K562 (cell line): ENCODE results near the gene CFAP92. TPM values are rescaled to one million over a fixed set of nuclear protein-coding genes. Genes with fewer than 3 reads are reported as not detected.

ENCODE experiments used
- ATAC-seq: fragments of 200-7000 bp; cut with Tn5 transposase; 3 replicates; pipeline ENCODE4 v1.9.1; 2020; ENCODE audit warnings: moderate library complexity
- BruUV-seq: library from RNA; stranded (reverse); fragments of 400-500 nt; replicated peaks from 2 replicates; lab custom pipeline; 2021; lab: Mats Ljungman, UMichigan
- CTCF ChIA-PET: fragments of 300-600 bp; formaldehyde crosslinking; extraction: SDS; loops from one replicate; lab custom pipeline; 2021; ENCODE audit warnings: low intra/inter-chr PET ratio; lab: Yijun Ruan, JAX
- POLR2A ChIA-PET: fragments of 300-600, 350-650 bp; sonication (Branson Sonifier 250); formaldehyde crosslinking; extraction: SDS; loops from one replicate; lab custom pipeline; 2021; ENCODE audit warnings: antibody characterized with exemption, inconsistent platforms; lab: Yijun Ruan, JAX
- DNase-seq, 4 experiments: peaks; one replicate each; pipeline versions ENCODE4 v3.0.0 to v3.0.0-alpha.2; 2011 to 2018; ENCODE audit warnings: low spot score in 3 of 4, mixed read lengths in 3 of 4; ENCODE audit errors: extremely low read depth in 1 of 4
- FAIRE-seq: peaks from 2 replicates; lab custom pipeline; 2011; peaks lifted over from hg19 to GRCh38; lab: Jason Lieb, UNC
- H2AFZ ChIP-seq: 2 replicates; pipeline ENCODE4 v1.6.0; 2011; ENCODE audit warnings: low read depth, low read length, control low read depth, inconsistent platforms
- H3K27ac ChIP-seq: fragments of 200-600 bp; 3 replicates; pipeline ENCODE4 v1.8.0; 2011; ENCODE audit warnings: low read depth, mild to moderate bottlenecking, control low read depth, inconsistent platforms, low read length, moderate library complexity, mixed read lengths; ENCODE audit errors: extremely low read depth
- H3K27me3 ChIP-seq, 2 experiments: fragments of 300-600 bp in 1 of 2; 2 replicates in 1 of 2; 3 replicates in 1 of 2; pipeline versions ENCODE4 v1.6.0 to v1.8.0; 2011; ENCODE audit warnings: inconsistent platforms in 2 of 2, low read length in 2 of 2, mild to moderate bottlenecking in 1 of 2, mixed read lengths in 1 of 2, moderate library complexity in 1 of 2; ENCODE audit not compliant: control insufficient read depth in 2 of 2, insufficient read depth in 2 of 2
- H3K36me3 ChIP-seq: fragments of 300-600 bp; 3 replicates; pipeline ENCODE4 v1.8.0; 2011; ENCODE audit warnings: mild to moderate bottlenecking, low read length, inconsistent platforms; ENCODE audit not compliant: control insufficient read depth, insufficient read depth
- H3K4me1 ChIP-seq, 2 experiments: fragments of 200-600 bp in 1 of 2; replicated peaks in 1 of 2; 2 replicates in 1 of 2; 3 replicates in 1 of 2; pipeline versions ENCODE4 v1.5.1 to v1.8.0; 2011; ENCODE audit warnings: inconsistent platforms in 2 of 2, low read length in 2 of 2, mild to moderate bottlenecking in 1 of 2, mixed read lengths in 1 of 2, moderate library complexity in 1 of 2; ENCODE audit not compliant: control insufficient read depth in 2 of 2, insufficient read depth in 2 of 2
- H3K4me2 ChIP-seq: 2 replicates; pipeline ENCODE4 v1.6.1; 2011; ENCODE audit warnings: low read length, control low read depth, inconsistent platforms, mixed read lengths; ENCODE audit not compliant: insufficient read depth
- H3K4me3 ChIP-seq: fragments of 200-600 bp; sonication (generic), shearing (Covaris generic); 2 replicates; pipeline ENCODE4 v1.5.1; 2016; ENCODE audit warnings: control low read depth, inconsistent platforms
- H3K79me2 ChIP-seq: fragments of 200-600 bp; 3 replicates; pipeline ENCODE4 v1.8.0; 2011; ENCODE audit warnings: low read length, inconsistent platforms; ENCODE audit not compliant: control insufficient read depth, insufficient read depth
- H3K9ac ChIP-seq, 2 experiments: 2 replicates each; pipeline versions ENCODE4 v1.6.0 to v1.6.1; 2011; ENCODE audit warnings: low read depth in 2 of 2, low read length in 2 of 2, control low read depth in 1 of 2, inconsistent platforms in 1 of 2, mild to moderate bottlenecking in 1 of 2, mixed read lengths in 1 of 2; ENCODE audit not compliant: insufficient read depth in 1 of 2
- H3K9me1 ChIP-seq: one replicate; pipeline ENCODE4 v1.6.0; 2011; ENCODE audit warnings: inconsistent platforms, mild to moderate bottlenecking, low read length, moderate library complexity; ENCODE audit not compliant: control insufficient read depth, insufficient read depth
- H3K9me3 ChIP-seq: replicated peaks from 2 replicates; pipeline ENCODE4 v1.5.1; 2011; ENCODE audit warnings: low read depth, low read length, inconsistent platforms; ENCODE audit not compliant: control insufficient read depth, insufficient read depth
- H4K20me1 ChIP-seq: replicated peaks from 2 replicates; pipeline ENCODE4 v1.6.1; 2011; ENCODE audit warnings: low read length, inconsistent platforms, mixed read lengths; ENCODE audit not compliant: control insufficient read depth, insufficient read depth
- BDP1 ChIP-seq: IDR thresholded peaks from 3 replicates; pipeline ENCODE4 v1.6.1; 2011; ENCODE audit not compliant: insufficient read length, insufficient read depth
- CCAR2 ChIP-seq: fragments of 200-400 bp; formaldehyde crosslinking; IDR thresholded peaks from 2 replicates; pipeline ENCODE4 v1.6.1; 2017; ENCODE audit warnings: mild to moderate bottlenecking, low read depth, low read length
- ILF3 ChIP-seq: fragments of 450-650 bp; IDR thresholded peaks from 2 replicates; pipeline ENCODE4 v1.6.1; 2018; ENCODE audit warnings: antibody characterized with exemption, mild to moderate bottlenecking, moderate library complexity, borderline replicate concordance
- JUN ChIP-seq, 2 experiments: sonication (generic) in 1 of 2; formaldehyde crosslinking in 1 of 2; IDR thresholded peaks; 2 replicates each; pipeline versions ENCODE4 v1.6.1 to v1.8.0; 2012 to 2022; ENCODE audit warnings: borderline replicate concordance in 2 of 2, mild to moderate bottlenecking in 2 of 2, improper control_type of control experiment in 1 of 2, low read depth in 1 of 2, low read length in 1 of 2, missing genetic modification reagents in 1 of 2
- NELFE ChIP-seq: IDR thresholded peaks from 2 replicates; pipeline ENCODE4 v1.6.1; 2011; ENCODE audit warnings: mild to moderate bottlenecking; ENCODE audit not compliant: insufficient read depth, insufficient read length
- PHTF2 ChIP-seq: fragments of 250-450 bp; sonication (Bioruptor Pico); IDR thresholded peaks from 2 replicates; pipeline ENCODE4 v1.5.0; 2021; ENCODE audit warnings: mild to moderate bottlenecking
- PML ChIP-seq: IDR thresholded peaks from 2 replicates; pipeline ENCODE4 v1.6.1; 2012; ENCODE audit warnings: low read length, inconsistent platforms
- RHOXF2B ChIP-seq: fragments of 250-450 bp; sonication (Bioruptor Pico); conservative IDR thresholded peaks from 2 replicates; pipeline ENCODE4 v1.5.1; 2021
- SUPT5H ChIP-seq: fragments of 450-650 bp; IDR thresholded peaks from 2 replicates; pipeline ENCODE4 v1.6.1; 2016
- ZBTB8A ChIP-seq: fragments of 450-650 bp; IDR thresholded peaks from 2 replicates; pipeline ENCODE4 v1.6.1; 2018; ENCODE audit warnings: mild to moderate bottlenecking, moderate library complexity; ENCODE audit not compliant: partially characterized antibody
- ZNF133 ChIP-seq: fragments of 250-450 bp; sonication (Bioruptor Pico); IDR thresholded peaks from 2 replicates; pipeline ENCODE4 v1.4.0; 2020; ENCODE audit warnings: mild to moderate bottlenecking
- ZNF165 ChIP-seq: fragments of 250-450 bp; sonication (Bioruptor Pico); IDR thresholded peaks from 2 replicates; pipeline ENCODE4 v1.4.0; 2020; ENCODE audit warnings: borderline replicate concordance
- ZNF707 ChIP-seq: fragments of 250-450 bp; sonication (Bioruptor Pico); conservative IDR thresholded peaks from 2 replicates; pipeline ENCODE4 v1.8.0; 2022; ENCODE audit warnings: inconsistent platforms, mild to moderate bottlenecking, moderate library complexity
- WGBS: fragments of 100-300 bp; shearing (Covaris generic); methylation state at CpG from one replicate; pipeline ENCODE4 v1.1.6; 2016; ENCODE audit warnings: low coverage, mixed read lengths; ENCODE audit not compliant: insufficient coverage; ENCODE audit errors: missing lambda C conversion rate; 5-methylcytosine and 5-hydroxymethylcytosine counted together
- in situ Hi-C: fragments of 300-500 bp; cut with MboI; formaldehyde crosslinking; loops from 4 replicates; pipeline ENCODE4 v1.15.0; 2018; ENCODE audit warnings: inconsistent platforms, mixed read lengths
- intact Hi-C: fragments of 100-400 bp; cut with micrococcal nuclease; formaldehyde crosslinking; loops from 2 replicates; pipeline ENCODE4 v1.14.2; 2022
- polyA plus RNA-seq, 8 experiments: library from polyadenylated mRNA; depleted of rRNA in 4 of 8; stranded (reverse) in 5 of 8; unstranded in 3 of 8; fragments of >200 nt; fragmentation: Nextera tagmentation in 2 of 8; fragmentation: Illumina TruSeq in 1 of 8; extraction: Ambion mirVana in 2 of 8; extraction: Trizol in 1 of 8; gene quantifications; 2 replicates each; pipeline versions ENCODE4 v1.2.1 to v1.2.3, GENCODE V29; 2011 to 2014; ENCODE audit warnings: inconsistent platforms in 1 of 8, missing spikeins in 1 of 8
- total RNA-seq, 7 experiments: library from RNA; depleted of rRNA in 6 of 7; stranded (reverse); fragments of >200 nt in 6 of 7; fragmentation: Illumina TruSeq in 2 of 7; extraction: Trizol in 2 of 7; gene quantifications; 2 replicates each; pipeline versions ENCODE4 v1.2.1 to v1.2.3, GENCODE V29; 2011 to 2021; ENCODE audit warnings: low replicate concordance in 1 of 7
- TF ChIP-seq, protein P1 (sequence below): sonication (generic); formaldehyde crosslinking; IDR thresholded peaks from 2 replicates; pipeline ENCODE4 v1.8.1; 2023; ENCODE audit warnings: mild to moderate bottlenecking, missing genetic modification reagents
- TF ChIP-seq, protein P2 (sequence below): fragments of 250-450 bp; sonication (Bioruptor Pico); IDR thresholded peaks from 2 replicates; pipeline ENCODE4 v1.5.0; 2020; ENCODE audit warnings: mild to moderate bottlenecking
- TF ChIP-seq, protein P3 (sequence below): fragments of 450-650 bp; IDR thresholded peaks from 2 replicates; pipeline ENCODE4 v1.6.1; 2016; ENCODE audit warnings: borderline replicate concordance

CFAP92 gene
- total and polyA plus RNA-seq, 9 of the 15 experiments (the other 6 are each of a cell fraction or from before 2014, with no cell fraction given): 0.06 to 0.62 (median 0.36) TPM

DNA sequence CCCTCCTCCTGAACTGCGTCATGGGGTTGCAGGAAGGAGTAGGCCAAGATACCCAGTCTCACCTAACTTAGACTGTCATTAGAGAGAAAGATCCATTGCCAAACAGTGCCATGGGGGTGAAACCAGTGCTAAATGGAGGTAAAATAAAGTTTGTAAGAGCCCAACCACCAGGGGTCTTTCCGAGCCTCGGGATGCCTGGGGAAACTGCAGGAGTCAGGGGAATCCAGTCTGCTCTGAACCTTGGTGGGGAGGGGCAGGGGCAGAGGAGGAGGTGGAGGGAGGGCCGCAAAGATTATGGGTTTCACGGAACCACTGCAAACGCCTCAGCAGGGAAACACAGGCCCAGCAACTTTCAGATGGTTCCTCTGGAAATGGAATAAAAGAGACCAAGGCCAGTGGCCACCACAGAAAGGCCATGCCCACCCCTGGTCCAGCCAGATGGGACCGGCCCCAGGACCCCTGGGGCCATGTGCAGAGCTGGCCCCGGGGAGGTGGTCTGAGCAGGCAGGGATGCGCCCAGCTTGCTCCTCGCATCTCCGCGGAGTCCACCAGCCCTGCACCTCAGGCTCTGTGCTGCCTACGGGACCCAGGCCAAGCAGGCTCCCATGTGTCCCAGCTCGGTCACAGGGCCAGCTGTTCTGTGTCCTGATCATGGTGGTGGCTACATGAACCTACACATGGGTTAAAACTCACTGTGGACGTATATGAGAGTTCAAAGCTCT lies 46.9 kb upstream of the CFAP92 start:
- FAIRE-seq: no peak
- intact Hi-C loops: no loop called here
- no peak for TF ChIP-seq PML
- no peak for TF ChIP-seq NELFE
- TF ChIP-seq BDP1: no peak
- TF ChIP-seq, protein P1, sequence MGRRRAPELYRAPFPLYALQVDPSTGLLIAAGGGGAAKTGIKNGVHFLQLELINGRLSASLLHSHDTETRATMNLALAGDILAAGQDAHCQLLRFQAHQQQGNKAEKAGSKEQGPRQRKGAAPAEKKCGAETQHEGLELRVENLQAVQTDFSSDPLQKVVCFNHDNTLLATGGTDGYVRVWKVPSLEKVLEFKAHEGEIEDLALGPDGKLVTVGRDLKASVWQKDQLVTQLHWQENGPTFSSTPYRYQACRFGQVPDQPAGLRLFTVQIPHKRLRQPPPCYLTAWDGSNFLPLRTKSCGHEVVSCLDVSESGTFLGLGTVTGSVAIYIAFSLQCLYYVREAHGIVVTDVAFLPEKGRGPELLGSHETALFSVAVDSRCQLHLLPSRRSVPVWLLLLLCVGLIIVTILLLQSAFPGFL (CRISPR knock-in tag): no peak
- no peak for TF ChIP-seq ZBTB8A
- no peak for TF ChIP-seq CCAR2
- TF ChIP-seq, protein P2, sequence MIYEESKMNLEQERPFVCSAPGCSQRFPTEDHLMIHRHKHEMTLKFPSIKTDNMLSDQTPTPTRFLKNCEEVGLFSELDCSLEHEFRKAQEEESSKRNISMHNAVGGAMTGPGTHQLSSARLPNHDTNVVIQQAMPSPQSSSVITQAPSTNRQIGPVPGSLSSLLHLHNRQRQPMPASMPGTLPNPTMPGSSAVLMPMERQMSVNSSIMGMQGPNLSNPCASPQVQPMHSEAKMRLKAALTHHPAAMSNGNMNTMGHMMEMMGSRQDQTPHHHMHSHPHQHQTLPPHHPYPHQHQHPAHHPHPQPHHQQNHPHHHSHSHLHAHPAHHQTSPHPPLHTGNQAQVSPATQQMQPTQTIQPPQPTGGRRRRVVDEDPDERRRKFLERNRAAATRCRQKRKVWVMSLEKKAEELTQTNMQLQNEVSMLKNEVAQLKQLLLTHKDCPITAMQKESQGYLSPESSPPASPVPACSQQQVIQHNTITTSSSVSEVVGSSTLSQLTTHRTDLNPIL (CRISPR knock-in tag): no peak
- no peak for TF ChIP-seq ZNF165 (CRISPR knock-in tag)
- no peak for TF ChIP-seq SUPT5H
- no peak for TF ChIP-seq ZNF133 (CRISPR knock-in tag)
- TF ChIP-seq ILF3: no peak
- TF ChIP-seq RHOXF2B (CRISPR knock-in tag): no peak
- no peak for TF ChIP-seq JUN (IDR thresholded peaks at IDR 0.05; ENCODE audit: borderline replicate concordance, low read depth, low read length)
- TF ChIP-seq JUN (CRISPR knock-in tag; IDR thresholded peaks at IDR 0.05; ENCODE audit: borderline replicate concordance): no peak
- TF ChIP-seq, protein P3, sequence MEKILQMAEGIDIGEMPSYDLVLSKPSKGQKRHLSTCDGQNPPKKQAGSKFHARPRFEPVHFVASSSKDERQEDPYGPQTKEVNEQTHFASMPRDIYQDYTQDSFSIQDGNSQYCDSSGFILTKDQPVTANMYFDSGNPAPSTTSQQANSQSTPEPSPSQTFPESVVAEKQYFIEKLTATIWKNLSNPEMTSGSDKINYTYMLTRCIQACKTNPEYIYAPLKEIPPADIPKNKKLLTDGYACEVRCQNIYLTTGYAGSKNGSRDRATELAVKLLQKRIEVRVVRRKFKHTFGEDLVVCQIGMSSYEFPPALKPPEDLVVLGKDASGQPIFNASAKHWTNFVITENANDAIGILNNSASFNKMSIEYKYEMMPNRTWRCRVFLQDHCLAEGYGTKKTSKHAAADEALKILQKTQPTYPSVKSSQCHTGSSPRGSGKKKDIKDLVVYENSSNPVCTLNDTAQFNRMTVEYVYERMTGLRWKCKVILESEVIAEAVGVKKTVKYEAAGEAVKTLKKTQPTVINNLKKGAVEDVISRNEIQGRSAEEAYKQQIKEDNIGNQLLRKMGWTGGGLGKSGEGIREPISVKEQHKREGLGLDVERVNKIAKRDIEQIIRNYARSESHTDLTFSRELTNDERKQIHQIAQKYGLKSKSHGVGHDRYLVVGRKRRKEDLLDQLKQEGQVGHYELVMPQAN: no peak
- no peak for TF ChIP-seq ZNF707 (CRISPR knock-in tag)
- TF ChIP-seq PHTF2 (CRISPR knock-in tag): no peak

More for the DNA sequence above, 46.9 kb upstream of the CFAP92 start:
- no peaks in the 10 kb centered on the region for H3K79me2 ChIP-seq
- no peak overlapping the region for H3K27ac ChIP-seq
- H3K9ac ChIP-seq: no peak overlapping the region
- H3K4me2 ChIP-seq: no peak overlapping the region
- ChIA-PET POLR2A (interaction anchor here (1.0 kb wide), 1 partner anchor 8 kb away, joined by 3 read pairs; no protein-coding TSS in a partner anchor), CTCF (no interaction called here)
- no peaks in the 10 kb centered on the region; the same call in 1 of the 2 replicates for H3K9me3 ChIP-seq
- peaks cover 0 to 9% of the 10 kb centered on the region in 2 experiments; a peak in 2 of 5 replicates for H3K27me3 ChIP-seq
- DNase-seq: no peak
- WGBS: 51% methylated on average over 9 of the region's 15 CpGs
- H2AFZ ChIP-seq: no peak overlapping the region
- no peak for ATAC-seq
- H3K36me3 ChIP-seq: no peaks in the 10 kb centered on the region
- peaks cover 0 to 10% of the 10 kb centered on the region in 2 experiments; a peak in 2 of 5 replicates for H3K4me1 ChIP-seq
- no peaks in the 10 kb centered on the region for H3K9me1 ChIP-seq
- in situ Hi-C loops: no loop called here
- no peak overlapping the region for H3K4me3 ChIP-seq
- H4K20me1 ChIP-seq: no peaks in the 10 kb centered on the region
- BruUV-seq: no TSS peak
